H9 (cell line): ENCODE measurements around the gene BANF1. TPM values are rescaled to one million over a fixed set of nuclear protein-coding genes. Genes with fewer than 3 reads are reported as not detected.

Experiments
- DNase-seq: peaks from one replicate; pipeline ENCODE4 v3.0.0-alpha.2; 2017
- H2AFZ ChIP-seq: one replicate; pipeline ENCODE4 v1.6.1; 2013; ENCODE audit warnings: mild to moderate bottlenecking, low read length, control low read depth, moderate library complexity
- H2AK5ac ChIP-seq: 2 replicates; pipeline ENCODE4 v1.6.1; 2013; ENCODE audit warnings: low read length, control low read depth, mixed read lengths; ENCODE audit not compliant: insufficient read length
- H2BK120ac ChIP-seq: one replicate; pipeline ENCODE4 v1.6.1; 2013; ENCODE audit warnings: low read depth, mild to moderate bottlenecking, low read length, control low read depth, inconsistent platforms; ENCODE audit not compliant: poor library complexity, severe bottlenecking
- H2BK12ac ChIP-seq: 2 replicates; pipeline ENCODE4 v1.6.1; 2013; ENCODE audit warnings: low read length, control low read depth, mixed read lengths, low read depth; ENCODE audit not compliant: insufficient read length
- H2BK15ac ChIP-seq: 2 replicates; pipeline ENCODE4 v1.6.1; 2013; ENCODE audit warnings: low read depth, low read length, control low read depth
- H2BK20ac ChIP-seq: one replicate; pipeline ENCODE4 v1.6.1; 2013; ENCODE audit warnings: low read depth, mild to moderate bottlenecking, low read length, control low read depth, inconsistent platforms; ENCODE audit not compliant: poor library complexity, severe bottlenecking
- H2BK5ac ChIP-seq: 2 replicates; pipeline ENCODE4 v1.6.1; 2013; ENCODE audit warnings: low read length, control low read depth, mixed read lengths; ENCODE audit not compliant: insufficient read length
- H3K14ac ChIP-seq: 2 replicates; pipeline ENCODE4 v1.6.1; 2013; ENCODE audit warnings: low read length, control low read depth; ENCODE audit not compliant: insufficient read depth
- H3K18ac ChIP-seq: 2 replicates; pipeline ENCODE4 v1.6.1; 2013; ENCODE audit warnings: low read depth, mild to moderate bottlenecking, mixed read lengths, low read length, control low read depth; ENCODE audit not compliant: insufficient read length
- H3K23ac ChIP-seq: 2 replicates; pipeline ENCODE4 v1.6.1; 2013; ENCODE audit warnings: low read length, control low read depth, mixed read lengths, low read depth; ENCODE audit not compliant: insufficient read length
- H3K23me2 ChIP-seq: 2 replicates; pipeline ENCODE4 v1.6.1; 2013; ENCODE audit warnings: low read depth, mild to moderate bottlenecking, mixed read lengths, low read length, control low read depth; ENCODE audit not compliant: insufficient read length, poor library complexity, severe bottlenecking
- H3K27ac ChIP-seq: 2 replicates; pipeline ENCODE4 v1.5.1; 2013; ENCODE audit warnings: low read length, control low read depth, mixed read lengths, low read depth; ENCODE audit not compliant: insufficient read length
- H3K27me3 ChIP-seq: 2 replicates; pipeline ENCODE4 v1.6.1; 2013; ENCODE audit warnings: low read length, control low read depth, inconsistent platforms; ENCODE audit not compliant: insufficient read depth
- H3K4ac ChIP-seq: 2 replicates; pipeline ENCODE4 v1.6.1; 2013; ENCODE audit warnings: low read depth, mild to moderate bottlenecking, control low read depth, inconsistent platforms, low read length, moderate library complexity
- H3K4me1 ChIP-seq: 2 replicates; pipeline ENCODE4 v1.6.1; 2013; ENCODE audit warnings: low read length, control low read depth, inconsistent platforms; ENCODE audit not compliant: insufficient read depth
- H3K4me2 ChIP-seq: 2 replicates; pipeline ENCODE4 v1.6.1; 2013; ENCODE audit warnings: low read length, control low read depth, mixed read lengths; ENCODE audit not compliant: insufficient read length, insufficient read depth
- H3K56ac ChIP-seq: 2 replicates; pipeline ENCODE4 v1.6.1; 2013; ENCODE audit warnings: low read depth, mild to moderate bottlenecking, mixed read lengths, low read length, control low read depth; ENCODE audit not compliant: insufficient read length
- H3K79me1 ChIP-seq: 2 replicates; pipeline ENCODE4 v1.6.1; 2013; ENCODE audit warnings: low read depth, mild to moderate bottlenecking, moderate library complexity, low read length, control low read depth, inconsistent platforms; ENCODE audit not compliant: insufficient read depth, poor library complexity, severe bottlenecking
- H3K79me2 ChIP-seq: 2 replicates; pipeline ENCODE4 v1.6.1; 2013; ENCODE audit warnings: low read length, control low read depth, inconsistent platforms; ENCODE audit not compliant: insufficient read depth
- H3K9ac ChIP-seq: 2 replicates; pipeline ENCODE4 v1.6.1; 2013; ENCODE audit warnings: low read length, control low read depth, mixed read lengths; ENCODE audit not compliant: insufficient read length; ENCODE audit errors: extremely low read depth
- H3K9me3 ChIP-seq: one replicate; pipeline ENCODE4 v1.6.1; 2013; ENCODE audit warnings: low read depth, low read length, inconsistent platforms; ENCODE audit not compliant: control insufficient read depth
- H3T11ph ChIP-seq: one replicate; pipeline ENCODE4 v1.6.1; 2013; ENCODE audit warnings: mild to moderate bottlenecking, low read length, control low read depth, inconsistent platforms
- H4K20me1 ChIP-seq: one replicate; pipeline ENCODE4 v1.6.1; 2013; ENCODE audit not compliant: control insufficient read depth, insufficient read length, insufficient read depth
- H4K5ac ChIP-seq: 2 replicates; pipeline ENCODE4 v1.6.1; 2013; ENCODE audit warnings: low read depth, mild to moderate bottlenecking, mixed read lengths, low read length, control low read depth; ENCODE audit not compliant: insufficient read length
- H4K8ac ChIP-seq: replicated peaks from 2 replicates; pipeline ENCODE4 v1.6.1; 2013; ENCODE audit warnings: low read length, control low read depth, mixed read lengths, low read depth; ENCODE audit not compliant: insufficient read length
- H4K91ac ChIP-seq: 2 replicates; pipeline ENCODE4 v1.6.1; 2013; ENCODE audit warnings: low read depth, mild to moderate bottlenecking, moderate library complexity, mixed read lengths, low read length, control low read depth; ENCODE audit not compliant: insufficient read length
- H3K27ac Mint-ChIP-seq, 3 experiments: 2 replicates in 2 of 3; 3 replicates in 1 of 3; pipeline ENCODE4 v1.8.0; 2020 to 2021; ENCODE audit warnings: mixed read lengths in 3 of 3, mild to moderate bottlenecking in 1 of 3, moderate library complexity in 1 of 3
- H3K27me3 Mint-ChIP-seq: 2 replicates; pipeline ENCODE4 v1.8.0; 2021; ENCODE audit warnings: low read depth, mild to moderate bottlenecking, moderate library complexity, mixed read lengths
- H3K36me3 Mint-ChIP-seq, 3 experiments: 2 replicates in 2 of 3; 3 replicates in 1 of 3; pipeline ENCODE4 v1.8.0; 2020 to 2021; ENCODE audit warnings: low read depth in 3 of 3, mixed read lengths in 3 of 3; ENCODE audit not compliant: insufficient read depth in 1 of 3
- H3K4me1 Mint-ChIP-seq, 2 experiments: 2 replicates each; pipeline ENCODE4 v1.8.0; 2020; ENCODE audit warnings: mixed read lengths in 2 of 2
- H3K4me3 Mint-ChIP-seq, 2 experiments: 2 replicates in 1 of 2; 3 replicates in 1 of 2; pipeline ENCODE4 v1.8.0; 2020 to 2021; ENCODE audit warnings: mild to moderate bottlenecking in 2 of 2, mixed read lengths in 2 of 2, moderate library complexity in 1 of 2
- H3K9me3 Mint-ChIP-seq, 2 experiments: 2 replicates in 1 of 2; 3 replicates in 1 of 2; pipeline ENCODE4 v1.8.0; 2020; ENCODE audit warnings: mild to moderate bottlenecking in 2 of 2, mixed read lengths in 2 of 2, moderate library complexity in 1 of 2
- CTCF ChIP-seq: fragments of 200-600 bp; sonication (generic); conservative IDR thresholded peaks from 3 replicates; pipeline ENCODE4 v1.8.0; 2021; ENCODE audit warnings: antibody characterized with exemption, mild to moderate bottlenecking
- WGBS: extraction: QIAGEN DNeasy Blood & Tissue Kit; methylation state at CpG from one replicate; pipeline ENCODE4 v1.1.7; 2013; ENCODE audit warnings: missing lambda C conversion rate, low lambda C conversion rate, mixed read lengths; ENCODE audit not compliant: insufficient read length; ENCODE audit errors: extremely low coverage; 5-methylcytosine and 5-hydroxymethylcytosine counted together
- total RNA-seq: library from RNA; stranded (reverse); gene quantifications from 2 replicates; pipeline ENCODE4 v1.2.1, GENCODE V29; 2021

The BANF1 gene
- total RNA-seq, 1 experiment from 2014 or later, result 346 TPM

GRCh38 chr11:66011785-66012303 lies 9.5 kb downstream of the BANF1 start, which contains the start of gene CST6:
CST6 (plus strand) TSS chr11:66012008; CDS start chr11:66012045, 37 bp downstream.
- no peaks in the 10 kb centered on the region for H3K79me2 ChIP-seq
- peak; percentile 63 for DNase-seq
- H2AK5ac ChIP-seq, result no peak within 1 kb of the TSS
- Mint-ChIP-seq H3K27me3 (no peaks in the 10 kb centered on the region; the same call in 1 of the 2 replicates), H3K36me3 (no peaks in the 10 kb centered on the region), H3K27ac (no peak within 1 kb of the TSS), H3K4me3 (no peak within 1 kb of the TSS), H3K4me1 (peaks cover 12 to 25% of the 10 kb centered on the region in 2 experiments), H3K9me3 (no peaks in the 10 kb centered on the region)
- H3K4me1 ChIP-seq, result no peaks in the 10 kb centered on the region
- peak within 1 kb of the TSS; percentile 38 for H3K4me2 ChIP-seq
- WGBS, result no CpG with 5 or more reads among the region's 61 CpGs
- H3K27me3 ChIP-seq, result peaks cover 4% of the 10 kb centered on the region; the same call in 1 of the 2 replicates
- no peak within 1 kb of the TSS for H3K4ac ChIP-seq
- no peaks in the 10 kb centered on the region for H4K20me1 ChIP-seq
- TF ChIP-seq CTCF, result no peak
- H4K8ac ChIP-seq, result no peak within 1 kb of the TSS
- no peak within 1 kb of the TSS for H3K56ac ChIP-seq
- no peak within 1 kb of the TSS for H2BK15ac ChIP-seq
- no peak within 1 kb of the TSS for H2BK120ac ChIP-seq
- no peak within 1 kb of the TSS for H3K23ac ChIP-seq
- peaks cover 5% of the 10 kb centered on the region for H3K23me2 ChIP-seq
- no peak within 1 kb of the TSS for H3K18ac ChIP-seq
- H4K91ac ChIP-seq, result no peak within 1 kb of the TSS
- H2BK20ac ChIP-seq, result no peak within 1 kb of the TSS
- H2BK5ac ChIP-seq, result no peak within 1 kb of the TSS
- H3K79me1 ChIP-seq, result no peaks in the 10 kb centered on the region
- H3T11ph ChIP-seq, result no peak within 1 kb of the TSS
- H3K14ac ChIP-seq, result peak within 1 kb of the TSS; percentile 8; the same call in 1 of the 2 replicates
- H2BK12ac ChIP-seq, result no peak within 1 kb of the TSS
- H4K5ac ChIP-seq, result no peak within 1 kb of the TSS
- H3K9ac ChIP-seq, result no peak within 1 kb of the TSS
- no peak within 1 kb of the TSS for H2AFZ ChIP-seq
- no peak within 1 kb of the TSS for H3K27ac ChIP-seq
- H3K9me3 ChIP-seq, result no peaks in the 10 kb centered on the region
